GM15510 (cell line): ENCODE measurements around the gene IRF4.

Experiments
- POLR2A ChIP-seq: IDR thresholded peaks from 3 replicates; pipeline ENCODE4 v1.6.1; 2011; ENCODE audit warnings: borderline replicate concordance; ENCODE audit not compliant: insufficient read length; ENCODE audit errors: extremely low read depth

IRF4 gene

GRCh38 chr6:359261-360035, 32.1 kb upstream of the IRF4 start:
- no peak for TF ChIP-seq POLR2A

- no peak for TF ChIP-seq POLR2A
These were observed 31.2 kb upstream of the IRF4 start for GRCh38 chr6:360349-360748.

- TF ChIP-seq POLR2A, result no peak
These were observed 30.7 kb upstream of the IRF4 start for GRCh38 chr6:360764-361373.

GRCh38 chr6:361411-362132, 30.0 kb upstream of the IRF4 start:
- no peak for TF ChIP-seq POLR2A

- no peak for TF ChIP-seq POLR2A
These were observed 29.2 kb upstream of the IRF4 start for GRCh38 chr6:362231-362923.

GRCh38 chr6:362924-363249, 28.7 kb upstream of the IRF4 start:
- no peak for TF ChIP-seq POLR2A

GRCh38 chr6:363291-363690, 28.3 kb upstream of the IRF4 start:
- TF ChIP-seq POLR2A, result no peak

GRCh38 chr6:363909-364308, 27.6 kb upstream of the IRF4 start:
- TF ChIP-seq POLR2A, result no peak

- TF ChIP-seq POLR2A, result no peak
These were observed 26.7 kb upstream of the IRF4 start for GRCh38 chr6:364609-365540.

GRCh38 chr6:365835-366234, 25.7 kb upstream of the IRF4 start:
- no peak for TF ChIP-seq POLR2A

- TF ChIP-seq POLR2A, result no peak
These were observed 24.9 kb upstream of the IRF4 start for GRCh38 chr6:366389-367297.

GRCh38 chr6:367298-367794, 24.2 kb upstream of the IRF4 start:
- TF ChIP-seq POLR2A, result no peak
